GM19193 (cell line): ENCODE measurements around the gene PPP2R3C.

Source experiments
- POLR2A ChIP-seq: IDR thresholded peaks from 4 replicates; pipeline ENCODE4 v1.6.1; 2011; ENCODE audit not compliant: insufficient read depth, insufficient read length; ENCODE audit errors: extremely low read depth

PPP2R3C gene

GRCh38 chr14:35140718-35141581, 19.2 kb upstream of the PPP2R3C start:
- no peak for TF ChIP-seq POLR2A

GRCh38 chr14:35138585-35138984, 16.8 kb upstream of the PPP2R3C start:
- TF ChIP-seq POLR2A, result no peak

- TF ChIP-seq POLR2A, result no peak
Observed at GRCh38 chr14:35134329-35135123, 12.7 kb upstream of the PPP2R3C start.

GRCh38 chr14:35133542-35134328, 11.9 kb upstream of the PPP2R3C start:
- no peak for TF ChIP-seq POLR2A

GRCh38 chr14:35124127-35124526, 2.3 kb upstream of the PPP2R3C start:
- TF ChIP-seq POLR2A, result no peak

GRCh38 chr14:35123388-35123703, 1.6 kb upstream of the PPP2R3C start:
- no peak for TF ChIP-seq POLR2A

- TF ChIP-seq POLR2A, result no peak
Observed at GRCh38 chr14:35122696-35123387, 1.1 kb upstream of the PPP2R3C start.

GRCh38 chr14:35121026-35121886, 534 bp downstream of the PPP2R3C start:
- no peak for TF ChIP-seq POLR2A

- no peak for TF ChIP-seq POLR2A
Observed at GRCh38 chr14:35117112-35117511, 4.7 kb downstream of the PPP2R3C start.

- no peak for TF ChIP-seq POLR2A
Observed at GRCh38 chr14:35116242-35116641, 5.5 kb downstream of the PPP2R3C start.

GRCh38 chr14:35114036-35114435, 7.8 kb downstream of the PPP2R3C start:
- TF ChIP-seq POLR2A, result no peak

- TF ChIP-seq POLR2A, result no peak
Observed at GRCh38 chr14:35113308-35113950, 8.4 kb downstream of the PPP2R3C start.

- TF ChIP-seq POLR2A, result no peak
Observed at GRCh38 chr14:35112641-35113040, 9.1 kb downstream of the PPP2R3C start.

- no peak for TF ChIP-seq POLR2A
Observed at GRCh38 chr14:35107866-35108265, 13.9 kb downstream of the PPP2R3C start.

GRCh38 chr14:35088514-35088913, 33.3 kb downstream of the PPP2R3C start:
- no peak for TF ChIP-seq POLR2A
